HG03521 (cell line): Measurements from ENCODE around the gene PPTC7.
"Not testable (repeated sequence)": the region's sequence is repeated elsewhere in the genome, so short reads cannot be mapped to it uniquely, and the experiment has no call there.

Source experiments
- ATAC-seq: cut with Tn5 transposase; IDR thresholded peaks from one replicate; pipeline ENCODE4 v1.9.1; 2021; ENCODE audit warnings: mild to moderate bottlenecking, moderate library complexity; ENCODE audit not compliant: unreplicated experiment

PPTC7 gene

GRCh38 chr12:110537605-110538409 lies 45.3 kb downstream of the PPTC7 start:
- no peak for ATAC-seq

- ATAC-seq, result no peak
These were observed 46.1 kb downstream of the PPTC7 start for GRCh38 chr12:110536834-110537604.

- no peak for ATAC-seq
These were observed 48.3 kb downstream of the PPTC7 start for GRCh38 chr12:110534811-110535210.

GRCh38 chr12:110533607-110534006 lies 49.5 kb downstream of the PPTC7 start:
- no peak for ATAC-seq

- no peak for ATAC-seq
These were observed 50.5 kb downstream of the PPTC7 start for GRCh38 chr12:110532644-110533043.

- ATAC-seq, result peak; percentile 66
These were observed 51.3 kb downstream of the PPTC7 start for GRCh38 chr12:110531741-110532333.

- no peak for ATAC-seq
These were observed 52.6 kb downstream of the PPTC7 start for GRCh38 chr12:110530511-110530910.

GRCh38 chr12:110528277-110528839 lies 54.8 kb downstream of the PPTC7 start:
- no peak for ATAC-seq

- ATAC-seq, result not testable (repeated sequence)
These were observed 62.0 kb downstream of the PPTC7 start for GRCh38 chr12:110520876-110521712.

GRCh38 chr12:110518014-110518413 lies 65.1 kb downstream of the PPTC7 start:
- ATAC-seq, result not testable (repeated sequence)

GRCh38 chr12:110516995-110517394 lies 66.1 kb downstream of the PPTC7 start:
- ATAC-seq, result no peak

- no peak for ATAC-seq
These were observed 68.8 kb downstream of the PPTC7 start for GRCh38 chr12:110514363-110514762.

GRCh38 chr12:110513842-110514241 lies 69.3 kb downstream of the PPTC7 start:
- ATAC-seq, result no peak

GRCh38 chr12:110508071-110508586 lies 75.0 kb downstream of the PPTC7 start:
- no peak for ATAC-seq

- no peak for ATAC-seq
These were observed 77.8 kb downstream of the PPTC7 start for GRCh38 chr12:110505332-110505731.

GRCh38 chr12:110503432-110503831 lies 79.7 kb downstream of the PPTC7 start:
- ATAC-seq, result no peak

GRCh38 chr12:110501752-110502738 lies 81.1 kb downstream of the PPTC7 start, which contains the start of the genes RAD9B and VPS29:
TSS of gene RAD9B (plus strand) at chr12:110502331. CDS start at chr12:110502338, 7 bp downstream.
TSS of gene VPS29 (minus strand) at chr12:110502111. CDS start at chr12:110502051, 60 bp downstream.
- ATAC-seq, result peak; percentile 96

- ATAC-seq, result peak; percentile 3
These were observed 81.7 kb downstream of the PPTC7 start for GRCh38 chr12:110501399-110501751.
